Anterior cingulate cortex (tissue), 58 donors: ENCODE results near the gene PSD2.

Experiments
- DNase-seq, 58 donors: peaks; one replicate each; lab custom pipeline; 2025; lab: John Stamatoyannopoulos, UW

The PSD2 gene

GRCh38 chr5:139808481-139809330, 13.1 kb downstream of the PSD2 start:
- DNase-seq: no peak

- DNase-seq: no peak
Measured at GRCh38 chr5:139809331-139809810, 13.8 kb downstream of the PSD2 start.

DNA sequence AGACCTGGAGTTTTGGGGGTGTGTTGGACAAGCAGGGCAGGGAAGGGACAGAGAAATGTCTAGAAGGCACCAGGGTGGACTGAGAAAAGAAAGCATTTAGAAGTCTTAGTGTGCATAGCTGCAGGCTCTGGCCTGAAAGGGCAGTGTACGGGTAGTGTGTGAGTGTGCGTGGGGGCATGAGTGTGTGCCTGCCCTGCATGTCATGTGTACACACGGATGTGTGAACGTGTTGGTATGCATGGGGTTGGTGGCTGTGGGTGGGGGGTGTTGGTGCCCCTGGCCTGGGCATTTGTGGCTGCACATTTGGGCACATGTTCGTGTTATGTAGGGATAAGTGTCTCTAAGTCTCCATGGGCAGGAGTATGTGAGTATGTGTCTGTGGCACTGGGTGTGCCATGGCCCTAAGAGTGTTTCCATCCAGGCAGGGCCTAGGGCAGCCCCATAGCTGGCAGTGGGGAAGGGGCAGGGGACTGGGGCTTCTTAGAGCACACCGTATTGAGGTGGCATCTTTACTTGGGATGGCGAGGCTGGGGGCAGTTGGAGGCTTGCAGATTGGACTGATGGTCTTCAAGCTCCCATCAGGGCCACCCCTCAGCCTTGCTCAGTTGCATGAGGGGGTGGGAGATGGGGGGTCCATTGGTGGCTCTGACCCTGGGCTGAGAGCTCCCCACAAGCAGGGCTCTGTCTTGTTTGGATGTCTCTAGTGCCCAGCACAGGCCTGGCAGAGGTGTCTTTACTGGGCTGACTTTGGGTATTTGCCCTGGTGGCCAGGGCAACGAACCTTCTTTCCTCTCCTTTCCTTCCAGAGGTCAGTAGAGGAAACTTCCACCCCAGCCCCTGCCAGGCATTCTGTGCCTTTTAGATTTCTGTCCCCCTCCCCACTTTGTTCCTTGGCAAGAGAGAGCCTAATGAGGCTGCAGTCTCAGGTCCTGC, 15.0 kb downstream of the PSD2 start:
- DNase-seq: peak in 27 of 58 donors; percentile 7 to 75 (median 34)

DNA sequence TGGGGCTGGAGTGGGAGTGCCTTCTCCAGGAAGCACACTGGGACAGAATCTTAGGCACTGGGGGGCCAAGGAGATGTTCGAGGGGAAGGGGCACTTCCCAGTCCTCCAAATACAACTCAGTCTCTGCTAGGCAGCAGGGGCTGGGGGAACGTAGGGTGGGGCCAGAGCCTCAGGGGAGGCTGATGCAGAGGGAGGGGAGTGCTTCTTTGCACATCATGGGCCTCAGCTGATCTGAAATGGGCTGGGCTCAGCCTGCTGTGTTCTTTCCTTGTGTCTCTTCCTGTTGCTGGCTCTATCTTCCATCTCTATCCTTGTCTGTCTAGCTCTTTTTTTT, 15.6 kb downstream of the PSD2 start:
- no peak for DNase-seq

- DNase-seq: no peak
Measured at GRCh38 chr5:139812323-139812722, 16.7 kb downstream of the PSD2 start.

DNA sequence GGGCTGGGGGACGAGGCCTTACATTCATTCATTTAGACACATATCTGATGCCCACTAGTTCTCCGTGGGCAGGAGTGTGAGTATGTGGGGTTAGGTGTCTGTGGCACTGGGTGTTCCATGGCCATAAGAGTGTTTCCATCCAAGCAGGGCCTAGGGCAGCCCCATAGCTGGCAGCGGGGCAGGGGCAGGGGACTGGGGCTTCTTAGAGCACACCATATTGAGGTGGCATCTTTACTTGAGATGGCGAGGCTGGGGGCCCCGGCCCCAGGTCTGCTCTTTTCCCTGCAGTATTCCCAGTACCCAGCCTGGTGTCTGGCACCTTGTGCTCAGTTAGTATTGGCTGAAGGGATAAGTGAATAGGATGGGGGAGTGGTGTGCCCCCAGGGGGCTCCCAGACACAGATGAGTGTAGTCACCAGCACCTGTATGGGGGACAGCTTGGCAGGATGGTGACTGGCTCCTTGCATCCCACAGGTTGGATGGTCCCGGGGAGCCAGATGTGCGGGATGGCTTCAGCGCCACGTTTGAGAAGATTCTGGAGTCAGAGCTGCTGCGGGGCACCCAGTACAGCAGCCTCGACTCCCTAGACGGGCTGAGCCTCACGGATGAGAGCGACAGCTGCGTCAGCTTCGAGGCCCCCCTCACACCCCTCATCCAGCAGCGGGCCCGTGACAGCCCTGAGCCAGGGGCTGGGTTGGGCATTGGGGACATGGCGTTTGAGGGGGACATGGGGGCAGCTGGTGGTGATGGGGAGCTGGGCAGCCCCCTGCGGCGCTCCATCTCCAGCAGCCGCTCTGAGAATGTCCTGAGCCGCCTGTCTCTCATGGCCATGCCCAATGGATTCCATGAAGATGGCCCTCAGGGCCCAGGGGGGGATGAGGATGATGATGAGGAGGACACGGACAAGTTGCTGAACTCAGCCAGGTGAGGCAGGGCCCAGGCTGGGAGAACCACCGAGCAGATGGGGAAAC, 17.5 kb downstream of the PSD2 start:
- DNase-seq: no peak

DNA sequence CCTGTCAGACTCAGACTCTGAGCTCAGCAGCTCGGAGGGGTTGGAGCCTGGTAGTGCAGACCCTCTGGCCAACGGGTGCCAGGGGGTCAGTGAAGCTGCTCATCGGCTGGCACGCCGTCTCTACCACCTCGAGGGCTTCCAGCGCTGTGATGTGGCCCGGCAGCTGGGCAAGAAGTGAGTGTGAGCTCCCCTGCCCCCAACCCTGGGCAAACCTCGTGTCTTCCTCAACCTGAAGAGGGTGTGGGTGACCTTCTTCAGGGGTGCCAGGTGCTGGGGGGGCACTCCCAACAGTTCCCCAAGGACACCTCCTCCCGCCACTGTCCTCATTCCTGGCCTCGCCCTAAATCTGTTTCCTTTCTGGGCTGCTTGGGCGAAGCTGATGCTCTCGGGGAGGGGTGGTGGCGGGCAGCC, 18.6 kb downstream of the PSD2 start:
- no peak for DNase-seq

DNA sequence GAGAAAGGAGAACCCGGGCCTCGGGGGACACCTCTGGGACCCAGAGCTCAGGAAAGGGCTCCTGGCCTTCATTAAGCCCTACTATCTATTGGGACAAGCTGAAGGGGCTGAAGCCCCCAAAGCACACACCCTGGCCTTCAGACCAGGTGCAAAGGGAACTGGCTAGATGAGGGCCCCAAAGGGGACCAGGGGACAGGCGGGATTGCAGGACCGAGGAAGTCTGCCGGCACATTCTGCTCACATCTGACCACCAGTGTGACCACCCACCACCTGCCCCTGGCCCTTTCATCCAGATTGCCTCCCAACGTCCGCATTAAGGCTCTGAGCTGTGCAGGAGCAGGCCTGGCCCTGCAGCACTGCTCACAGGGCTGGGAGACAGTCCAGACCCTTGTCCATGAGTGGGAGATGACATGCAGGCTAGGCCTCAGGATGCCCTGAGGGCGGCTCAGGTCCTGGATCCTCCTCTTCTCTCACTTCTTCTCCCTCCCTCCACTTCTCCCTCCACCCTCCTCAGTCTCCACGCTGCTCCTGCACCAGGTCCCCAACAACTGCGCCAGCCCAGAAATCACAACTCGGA, 19.2 kb downstream of the PSD2 start:
- DNase-seq: no peak

- DNase-seq: no peak
Measured at GRCh38 chr5:139816566-139816965, 21.0 kb downstream of the PSD2 start.

DNA sequence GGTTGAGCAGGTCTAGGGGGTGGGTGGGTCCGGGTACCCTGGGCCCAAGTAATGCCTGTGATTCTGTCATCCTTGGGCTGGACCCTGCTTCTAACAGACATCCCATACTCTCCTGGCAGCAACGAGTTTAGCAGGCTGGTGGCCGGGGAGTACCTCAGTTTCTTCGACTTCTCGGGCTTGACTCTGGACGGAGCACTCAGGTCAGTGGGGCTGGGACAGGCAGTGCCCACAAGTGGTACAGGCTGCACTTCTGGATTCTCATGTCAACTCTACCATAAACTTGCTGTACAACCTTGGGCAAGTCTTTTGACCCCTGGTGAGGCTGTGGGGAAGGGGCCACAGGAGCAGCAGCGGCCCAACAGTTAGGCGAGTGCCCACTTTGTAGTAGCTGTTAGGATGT, 21.8 kb downstream of the PSD2 start:
- no peak for DNase-seq

- no peak for DNase-seq
Measured at GRCh38 chr5:139817970-139818369, 22.4 kb downstream of the PSD2 start.

DNA sequence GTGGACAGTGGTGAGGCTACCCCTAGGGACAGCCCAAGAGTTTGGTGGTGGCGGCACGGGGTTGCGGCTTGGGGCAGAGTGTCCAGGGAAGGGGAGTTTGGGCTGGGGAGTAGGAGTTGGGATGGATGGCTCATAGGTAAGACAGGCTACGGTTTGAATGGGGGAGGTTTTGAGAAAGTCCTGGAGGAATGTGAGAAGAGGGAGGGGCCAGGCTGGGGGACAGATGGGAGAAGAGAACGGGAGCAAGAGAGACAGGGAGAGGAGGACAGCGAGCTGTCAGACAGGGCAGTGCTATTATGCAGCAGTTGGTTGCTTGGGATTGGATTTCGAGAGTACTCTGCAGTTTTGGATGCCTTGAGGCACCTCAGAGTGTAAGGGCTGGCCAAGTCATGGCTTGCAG, 24.5 kb downstream of the PSD2 start:
- no peak for DNase-seq

GRCh38 chr5:139820606-139821005, 25.0 kb downstream of the PSD2 start:
- DNase-seq: no peak

DNA sequence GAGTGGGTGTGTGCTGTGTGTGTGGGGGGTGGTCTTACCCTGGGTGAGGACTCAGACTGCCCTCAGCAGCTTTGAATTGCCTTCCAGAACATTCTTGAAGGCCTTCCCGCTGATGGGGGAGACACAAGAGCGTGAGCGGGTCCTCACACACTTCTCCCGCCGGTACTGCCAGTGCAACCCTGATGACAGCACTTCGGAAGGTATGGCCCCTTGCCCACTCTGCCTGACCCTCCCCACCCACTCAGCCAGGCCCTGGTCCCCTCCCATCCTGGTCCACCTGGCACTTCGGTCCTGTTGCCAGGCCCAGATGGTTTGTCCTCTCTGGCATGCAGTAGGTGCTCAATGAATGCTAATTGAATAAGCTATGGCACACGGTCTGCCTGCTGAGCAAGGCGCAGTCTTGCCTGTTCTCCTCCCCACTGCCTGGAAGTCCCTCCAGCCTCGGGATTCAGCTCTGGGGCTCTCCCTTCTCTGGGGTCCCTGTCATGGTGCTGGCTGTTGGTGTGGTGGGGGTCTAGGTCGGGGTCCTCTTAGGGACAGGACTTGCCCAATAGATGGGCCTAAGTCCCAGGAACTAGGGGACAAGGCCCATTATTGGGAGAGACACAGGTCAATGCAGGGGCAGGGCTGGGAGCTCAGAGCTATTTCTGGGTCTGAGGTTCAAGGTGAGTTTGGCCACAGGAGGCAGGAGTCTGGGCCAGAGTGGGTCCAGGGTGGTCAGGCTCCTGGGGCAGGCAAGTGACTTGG, 26.4 kb downstream of the PSD2 start:
- no peak for DNase-seq

DNA sequence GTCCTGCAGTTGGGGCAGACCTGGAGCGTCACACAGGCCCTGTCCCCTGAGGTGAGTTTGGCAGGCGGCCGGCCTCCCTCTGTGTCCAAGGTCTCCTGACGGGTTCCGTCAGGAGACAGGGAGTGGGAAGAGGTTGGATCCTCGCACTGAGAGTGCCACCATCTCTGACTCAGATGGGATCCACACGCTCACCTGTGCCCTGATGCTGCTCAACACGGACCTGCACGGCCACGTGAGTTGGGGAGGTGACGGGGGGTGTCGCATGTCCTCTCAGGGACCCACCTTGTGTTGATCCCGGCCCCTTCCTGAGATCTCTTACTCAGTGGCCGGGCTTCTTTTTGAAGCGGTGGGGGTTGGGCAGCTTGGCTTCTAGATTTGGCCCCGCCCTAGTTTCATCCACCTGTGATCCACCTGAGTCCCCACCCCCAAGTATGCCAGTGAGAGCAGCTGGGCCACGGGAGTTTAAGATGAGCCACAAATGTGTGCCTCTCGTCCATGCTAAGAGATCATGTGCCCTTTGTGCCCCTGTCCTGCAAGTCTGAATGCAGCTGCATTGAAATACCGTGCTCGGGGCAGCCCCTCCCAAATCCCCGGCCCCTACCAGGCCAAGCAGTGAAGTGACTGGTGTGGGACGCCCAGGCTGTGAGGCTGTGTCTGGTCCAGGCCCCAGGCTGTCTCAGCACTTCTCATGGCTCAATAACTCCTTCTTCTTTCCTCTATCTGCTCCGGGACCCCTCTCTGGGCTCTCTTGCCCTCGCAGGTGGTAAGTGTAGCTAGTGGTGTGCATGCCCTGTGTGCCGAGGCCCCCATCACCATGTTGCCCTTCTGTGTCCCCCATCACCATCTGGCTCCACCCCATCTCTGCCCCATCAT, 27.2 kb downstream of the PSD2 start:
- DNase-seq: no peak

- DNase-seq: no peak
Measured at GRCh38 chr5:139823757-139824355, 28.2 kb downstream of the PSD2 start.

DNA sequence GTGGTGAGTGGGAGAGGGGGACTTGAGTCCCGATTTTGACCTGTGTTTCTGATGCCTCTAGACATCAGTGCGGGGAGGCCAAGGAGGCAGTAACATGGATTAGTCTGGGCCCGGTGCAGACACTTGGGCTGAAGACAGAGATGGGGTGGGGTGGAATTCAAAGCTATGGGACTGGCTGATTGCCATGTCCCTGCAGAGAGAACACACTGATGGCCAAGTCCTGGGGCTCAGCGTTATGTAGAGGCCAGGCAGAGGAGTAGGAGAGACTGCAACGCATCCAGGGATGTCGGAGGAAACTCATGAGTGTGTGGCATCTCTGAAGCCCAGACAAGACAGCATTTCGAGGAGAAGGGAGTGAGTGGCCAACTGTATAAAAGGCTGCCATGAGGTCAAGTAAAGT, 30.1 kb downstream of the PSD2 start:
- peak in 1 of 58 donors; percentile 12 for DNase-seq
